Endothelial cell of umbilical vein (primary cell): ENCODE measurements around the gene KLRF2. TPM values are rescaled to one million over a fixed set of nuclear protein-coding genes. Genes with fewer than 3 reads are reported as not detected.

Source experiments
- BruUV-seq: library from RNA; stranded (reverse); fragments of 400-500 nt; replicated peaks from 2 replicates; lab custom pipeline; 2021; lab: Mats Ljungman, UMichigan
- CTCF ChIA-PET: fragments of 300-600, 350-600 bp; sonication (Branson Sonifier 250); formaldehyde crosslinking; loops from one replicate; lab custom pipeline; 2021; ENCODE audit warnings: antibody characterized with exemption, inconsistent platforms; lab: Charles Lee
- POLR2A ChIA-PET: fragments of 300-600, 350-600 bp; sonication (Branson Sonifier 250); formaldehyde crosslinking; loops from one replicate; lab custom pipeline; 2021; ENCODE audit warnings: antibody characterized with exemption, inconsistent platforms; lab: Charles Lee
- DNase-seq: peaks from one replicate; pipeline ENCODE4 v3.0.0-alpha.2; 2011; ENCODE audit warnings: low read depth, low spot score
- FAIRE-seq: peaks from 2 replicates; lab custom pipeline; 2011; peaks lifted over from hg19 to GRCh38; lab: Jason Lieb, UNC
- H2AFZ ChIP-seq: 2 replicates; pipeline ENCODE4 v1.6.0; 2012; ENCODE audit warnings: low read depth, low read length, control low read depth, inconsistent platforms
- H3K27ac ChIP-seq: 2 replicates; pipeline ENCODE4 v1.5.1; 2011; ENCODE audit warnings: low read depth, mild to moderate bottlenecking, control low read depth, low read length, moderate library complexity; ENCODE audit not compliant: insufficient read depth
- H3K27me3 ChIP-seq, 2 experiments: 2 replicates each; pipeline versions ENCODE4 v1.6.0 to v1.6.1; 2011; ENCODE audit warnings: low read length in 2 of 2, mixed read lengths in 1 of 2; ENCODE audit not compliant: control insufficient read depth in 2 of 2, insufficient read depth in 2 of 2
- H3K36me3 ChIP-seq, 2 experiments: 2 replicates in 1 of 2; 3 replicates in 1 of 2; pipeline ENCODE4 v1.5.1; 2011; ENCODE audit warnings: low read length in 2 of 2, mild to moderate bottlenecking in 1 of 2, moderate library complexity in 1 of 2; ENCODE audit not compliant: control insufficient read depth in 2 of 2, insufficient read depth in 2 of 2; ENCODE audit errors: extremely low read depth in 1 of 2
- H3K4me1 ChIP-seq: 3 replicates; pipeline ENCODE4 v1.5.1; 2011; ENCODE audit warnings: mild to moderate bottlenecking, low read length; ENCODE audit not compliant: control insufficient read depth, insufficient read depth; ENCODE audit errors: extremely low read depth
- H3K4me2 ChIP-seq: 2 replicates; pipeline ENCODE4 v1.6.1; 2011; ENCODE audit warnings: low read length, control low read depth, mixed read lengths; ENCODE audit not compliant: insufficient read depth
- H3K4me3 ChIP-seq, 3 experiments: fragments of 200-600 bp in 1 of 3; sonication (generic), shearing (Covaris generic) in 1 of 3; replicated peaks in 1 of 3; 2 replicates each; pipeline ENCODE4 v1.5.1; 2011 to 2016; ENCODE audit warnings: control low read depth in 3 of 3, low read length in 3 of 3, mild to moderate bottlenecking in 2 of 3, inconsistent platforms in 1 of 3, low read depth in 1 of 3, moderate library complexity in 1 of 3; ENCODE audit not compliant: insufficient read depth in 1 of 3
- H3K79me2 ChIP-seq: 2 replicates; pipeline ENCODE4 v1.6.0; 2012; ENCODE audit warnings: low read length, inconsistent platforms; ENCODE audit not compliant: control insufficient read depth, insufficient read depth
- H3K9ac ChIP-seq: replicated peaks from 2 replicates; pipeline ENCODE3; 2011; ENCODE audit warnings: low read length, control low read depth; ENCODE audit not compliant: insufficient read depth; ENCODE audit errors: extremely low read depth
- H3K9me1 ChIP-seq: replicated peaks from 3 replicates; pipeline ENCODE4 v1.6.0; 2011; ENCODE audit warnings: mild to moderate bottlenecking, low read length; ENCODE audit not compliant: control insufficient read depth, insufficient read depth; ENCODE audit errors: extremely low read depth
- H3K9me3 ChIP-seq: replicated peaks from 2 replicates; pipeline ENCODE4 v1.5.1; 2012; ENCODE audit warnings: low read length, inconsistent platforms; ENCODE audit not compliant: control insufficient read depth, insufficient read depth
- H4K20me1 ChIP-seq: replicated peaks from 2 replicates; pipeline ENCODE3; 2011; ENCODE audit warnings: mild to moderate bottlenecking, low read length; ENCODE audit not compliant: control insufficient read depth, insufficient read depth; ENCODE audit errors: extremely low read depth
- EZH2 ChIP-seq: IDR thresholded peaks from 2 replicates; pipeline ENCODE4 v1.6.1; 2012; ENCODE audit warnings: borderline replicate concordance, low read depth, mild to moderate bottlenecking, moderate library complexity, low read length, inconsistent platforms; ENCODE audit not compliant: severe bottlenecking
- FOS ChIP-seq: IDR thresholded peaks from 2 replicates; pipeline ENCODE4 v1.6.1; 2011; ENCODE audit warnings: mild to moderate bottlenecking, low read length, moderate library complexity, borderline replicate concordance; ENCODE audit not compliant: insufficient read depth
- GATA2 ChIP-seq: IDR thresholded peaks from 2 replicates; pipeline ENCODE4 v1.7.0; 2011; ENCODE audit warnings: low read depth, mild to moderate bottlenecking, moderate library complexity, mixed read lengths, low read length; ENCODE audit not compliant: insufficient read length, insufficient read depth
- JUN ChIP-seq: IDR thresholded peaks from 2 replicates; pipeline ENCODE4 v1.6.1; 2011; ENCODE audit warnings: borderline replicate concordance, low read depth; ENCODE audit not compliant: insufficient read length, insufficient read depth
- MYC ChIP-seq: IDR thresholded peaks from one replicate; pipeline ENCODE4 v1.6.1; 2011; ENCODE audit warnings: mild to moderate bottlenecking, low read depth, low read length
- POLR2A ChIP-seq: IDR thresholded peaks from 2 replicates; pipeline ENCODE4 v1.6.1; 2012; ENCODE audit warnings: low read depth, mild to moderate bottlenecking, control low read depth, low read length
- POLR2AphosphoS5 ChIP-seq: IDR thresholded peaks from 2 replicates; pipeline ENCODE4 v1.6.1; 2012; ENCODE audit warnings: low read depth, mild to moderate bottlenecking, control low read depth, low read length, moderate library complexity; ENCODE audit not compliant: insufficient read depth
- dilution Hi-C: fragments of 300-500 bp; cut with MboI; formaldehyde crosslinking; loops from one replicate; pipeline ENCODE4 v1.15.0; 2019; ENCODE audit warnings: low sequenced_read_pairs; ENCODE audit not compliant: extremely low pct_ligation_motif_present
- intact Hi-C: fragments of 100-400 bp; cut with micrococcal nuclease; formaldehyde crosslinking; loops from one replicate; pipeline ENCODE4 v1.10.0; 2022
- polyA plus RNA-seq, 4 experiments: library from polyadenylated mRNA; depleted of rRNA in 3 of 4; stranded (reverse) in 3 of 4; unstranded in 1 of 4; fragments of >200 nt; gene quantifications; 2 replicates each; pipeline versions ENCODE4 v1.2.1 to v1.2.3, GENCODE V29; 2011 to 2012; ENCODE audit warnings: missing spikeins in 1 of 4
- total RNA-seq: library from RNA; stranded (reverse); gene quantifications from 2 replicates; pipeline ENCODE4 v1.2.3, GENCODE V29; 2021
- TF ChIP-seq, protein P1 (sequence below): IDR thresholded peaks from 2 replicates; pipeline ENCODE4 v1.6.1; 2011; ENCODE audit not compliant: insufficient read depth, insufficient read length
- TF ChIP-seq, protein P2 (sequence below), 2 donors: IDR thresholded peaks; 1 replicate in 1 of 2; 2 replicates in 1 of 2; pipeline ENCODE4 v1.5.1; 2011; ENCODE audit warnings: low read length in 2 of 2, mild to moderate bottlenecking in 2 of 2, moderate library complexity in 2 of 2, control low read depth in 1 of 2, inconsistent platforms in 1 of 2, low read depth in 1 of 2; ENCODE audit not compliant: insufficient read depth in 1 of 2; ENCODE audit errors: extremely low read depth in 1 of 2

KLRF2 gene
- total and polyA plus RNA-seq, 2 donors (not counting 3 experiments of a cell fraction or from before 2014, with no cell fraction given), result not detected

DNA sequence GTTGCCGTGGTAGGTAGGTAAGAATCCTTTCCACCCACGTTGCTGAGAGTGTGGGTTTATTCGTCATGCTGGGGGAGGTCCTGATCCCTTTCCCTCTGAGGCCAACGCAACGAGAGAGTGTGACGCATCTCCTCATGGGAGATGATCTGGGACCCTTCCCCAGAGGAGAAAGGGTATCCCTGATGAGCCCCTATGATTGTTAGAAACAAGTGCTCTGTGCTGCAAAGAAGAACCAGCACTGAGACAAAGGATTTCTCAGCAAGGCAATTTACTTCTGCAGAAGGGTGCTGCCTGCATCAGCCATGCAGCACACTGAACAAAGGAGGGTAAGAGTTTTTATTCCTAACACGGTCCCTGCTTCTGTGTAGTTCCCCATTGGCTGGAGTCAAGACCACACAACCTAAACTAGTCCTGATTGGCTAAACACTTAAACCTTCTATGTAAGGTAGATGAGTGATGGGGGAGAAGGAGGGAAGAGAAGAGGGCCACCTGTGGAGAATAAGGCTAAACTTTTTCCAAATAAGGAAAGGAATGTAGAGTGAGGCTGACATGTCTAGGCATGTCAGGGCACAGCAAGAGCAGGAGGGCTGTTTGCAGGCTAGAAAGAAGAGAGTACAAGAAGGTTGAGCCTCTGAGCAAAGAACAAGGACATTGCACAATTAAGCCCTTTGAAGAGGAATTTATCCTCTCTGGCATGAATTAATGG is 29.6 kb downstream of the KLRF2 start:
- TF ChIP-seq FOS, result no peak
- no peak for TF ChIP-seq MYC
- TF ChIP-seq, protein P1, sequence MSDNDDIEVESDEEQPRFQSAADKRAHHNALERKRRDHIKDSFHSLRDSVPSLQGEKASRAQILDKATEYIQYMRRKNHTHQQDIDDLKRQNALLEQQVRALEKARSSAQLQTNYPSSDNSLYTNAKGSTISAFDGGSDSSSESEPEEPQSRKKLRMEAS, result no peak
- Histone ChIP-seq H3K9me3 (no peaks in the 10 kb centered on the region), H3K36me3 (no peaks in the 10 kb centered on the region), H3K9ac (no peak overlapping the region), H4K20me1 (no peaks in the 10 kb centered on the region), H2AFZ (no peak overlapping the region), H3K79me2 (no peaks in the 10 kb centered on the region), H3K4me1 (no peaks in the 10 kb centered on the region), H3K27ac (no peak overlapping the region), H3K9me1 (no peaks in the 10 kb centered on the region), H3K4me2 (no peak overlapping the region), H3K4me3 (no peak overlapping the region), H3K27me3 (peaks cover 6 to 8% of the 10 kb centered on the region in 2 experiments)
- DNase-seq (no peak), FAIRE-seq (no peak)
- no TSS peak for BruUV-seq
- POLR2A ChIA-PET, result no interaction called here
- CTCF ChIA-PET, result no interaction called here
- intact Hi-C loops, result no loop called here
- dilution Hi-C loops, result no loop called here

DNA sequence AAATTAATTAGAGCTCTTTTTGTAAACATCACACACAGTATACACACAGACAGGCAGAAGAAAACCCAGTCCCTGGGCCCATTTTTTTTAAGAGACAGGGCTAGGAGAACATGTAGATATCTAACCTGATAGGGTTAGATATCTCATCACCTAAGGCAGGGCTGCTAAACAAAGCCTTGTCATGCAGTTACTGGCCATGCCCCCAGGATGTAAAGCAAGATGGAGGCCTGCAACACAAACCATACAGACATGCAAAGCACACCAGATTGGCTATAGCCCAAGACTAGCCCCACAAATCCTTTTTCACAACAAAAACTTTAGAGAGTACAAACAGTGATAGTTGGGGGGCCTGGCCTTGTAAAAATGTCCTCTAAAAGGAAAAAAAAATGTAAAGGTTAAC is 30.4 kb downstream of the KLRF2 start:
- dilution Hi-C loops, result no loop called here
- no peak overlapping the region for H2AFZ ChIP-seq
- TF ChIP-seq EZH2 (no peak), POLR2AphosphoS5 (no peak), POLR2A (no peak), JUN (no peak), FOS (no peak), GATA2 (no peak), MYC (no peak)
- TF ChIP-seq, protein P2, sequence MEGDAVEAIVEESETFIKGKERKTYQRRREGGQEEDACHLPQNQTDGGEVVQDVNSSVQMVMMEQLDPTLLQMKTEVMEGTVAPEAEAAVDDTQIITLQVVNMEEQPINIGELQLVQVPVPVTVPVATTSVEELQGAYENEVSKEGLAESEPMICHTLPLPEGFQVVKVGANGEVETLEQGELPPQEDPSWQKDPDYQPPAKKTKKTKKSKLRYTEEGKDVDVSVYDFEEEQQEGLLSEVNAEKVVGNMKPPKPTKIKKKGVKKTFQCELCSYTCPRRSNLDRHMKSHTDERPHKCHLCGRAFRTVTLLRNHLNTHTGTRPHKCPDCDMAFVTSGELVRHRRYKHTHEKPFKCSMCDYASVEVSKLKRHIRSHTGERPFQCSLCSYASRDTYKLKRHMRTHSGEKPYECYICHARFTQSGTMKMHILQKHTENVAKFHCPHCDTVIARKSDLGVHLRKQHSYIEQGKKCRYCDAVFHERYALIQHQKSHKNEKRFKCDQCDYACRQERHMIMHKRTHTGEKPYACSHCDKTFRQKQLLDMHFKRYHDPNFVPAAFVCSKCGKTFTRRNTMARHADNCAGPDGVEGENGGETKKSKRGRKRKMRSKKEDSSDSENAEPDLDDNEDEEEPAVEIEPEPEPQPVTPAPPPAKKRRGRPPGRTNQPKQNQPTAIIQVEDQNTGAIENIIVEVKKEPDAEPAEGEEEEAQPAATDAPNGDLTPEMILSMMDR (IDR thresholded peaks at IDR 0.05; ENCODE audit: extremely low read depth in 1 of 2, insufficient read depth in 1 of 2, low read depth in 1 of 2, low read length in 2 of 2), result no peak
- TF ChIP-seq, protein P1, result no peak
- BruUV-seq, result no TSS peak
- ChIA-PET CTCF (interaction anchor here (0.6 kb wide), 1 partner anchor 123 kb away, joined by 3 read pairs; no protein-coding TSS in a partner anchor), POLR2A (no interaction called here)
- no peaks in the 10 kb centered on the region for H4K20me1 ChIP-seq
- no peak overlapping the region for H3K9ac ChIP-seq
- intact Hi-C loops, result no loop called here
- no peaks in the 10 kb centered on the region for H3K79me2 ChIP-seq
- FAIRE-seq, result no peak
- H3K4me3 ChIP-seq, result no peak overlapping the region
- H3K9me1 ChIP-seq, result no peaks in the 10 kb centered on the region
- no peak overlapping the region for H3K4me2 ChIP-seq
- DNase-seq, result no peak
- H3K27ac ChIP-seq, result no peak overlapping the region
- H3K9me3 ChIP-seq, result no peaks in the 10 kb centered on the region
- H3K27me3 ChIP-seq, result peaks cover 8% of the 10 kb centered on the region in 2 experiments
- H3K4me1 ChIP-seq, result no peaks in the 10 kb centered on the region
- H3K36me3 ChIP-seq, result no peaks in the 10 kb centered on the region
